Stimulated activated naive B cell treated with anti-CD40 and anti-IgM and Interleukin-4, amounts not matched to agents 10 μg/mL and 1 μg/mL and 100 μg/mL, for 72 hours (primary cell): Measurements from ENCODE around the gene MRPS31.

Source experiments
- ATAC-seq, 2 donors: fragments of 150-1000 bp; cut with Tn5 transposase; replicated peaks; 2 replicates each; pipeline ENCODE4 v1.10.0; 2021; ENCODE audit warnings: moderate library complexity in 1 of 2
- DNase-seq: peaks from one replicate; pipeline ENCODE4 v3.0.0; 2021
- H3K27ac Mint-ChIP-seq: one replicate; pipeline ENCODE4 v1.8.0; 2022; ENCODE audit warnings: mild to moderate bottlenecking, mixed read lengths
- H3K27me3 Mint-ChIP-seq, 2 donors: one replicate each; pipeline ENCODE4 v1.8.0; 2022; ENCODE audit warnings: mixed read lengths in 2 of 2
- H3K36me3 Mint-ChIP-seq, 2 donors: one replicate each; pipeline ENCODE4 v1.8.0; 2022; ENCODE audit warnings: mixed read lengths in 2 of 2, mild to moderate bottlenecking in 1 of 2
- H3K4me1 Mint-ChIP-seq, 2 donors: one replicate each; pipeline ENCODE4 v1.8.0; 2022; ENCODE audit warnings: mixed read lengths in 2 of 2, mild to moderate bottlenecking in 1 of 2
- H3K4me3 Mint-ChIP-seq, 2 donors: one replicate each; pipeline ENCODE4 v1.8.0; 2022; ENCODE audit warnings: mild to moderate bottlenecking in 2 of 2, mixed read lengths in 2 of 2, moderate library complexity in 1 of 2
- H3K9me3 Mint-ChIP-seq, 2 donors: one replicate each; pipeline ENCODE4 v1.8.0; 2022; ENCODE audit warnings: mixed read lengths in 2 of 2, mild to moderate bottlenecking in 1 of 2

The MRPS31 gene

DNA sequence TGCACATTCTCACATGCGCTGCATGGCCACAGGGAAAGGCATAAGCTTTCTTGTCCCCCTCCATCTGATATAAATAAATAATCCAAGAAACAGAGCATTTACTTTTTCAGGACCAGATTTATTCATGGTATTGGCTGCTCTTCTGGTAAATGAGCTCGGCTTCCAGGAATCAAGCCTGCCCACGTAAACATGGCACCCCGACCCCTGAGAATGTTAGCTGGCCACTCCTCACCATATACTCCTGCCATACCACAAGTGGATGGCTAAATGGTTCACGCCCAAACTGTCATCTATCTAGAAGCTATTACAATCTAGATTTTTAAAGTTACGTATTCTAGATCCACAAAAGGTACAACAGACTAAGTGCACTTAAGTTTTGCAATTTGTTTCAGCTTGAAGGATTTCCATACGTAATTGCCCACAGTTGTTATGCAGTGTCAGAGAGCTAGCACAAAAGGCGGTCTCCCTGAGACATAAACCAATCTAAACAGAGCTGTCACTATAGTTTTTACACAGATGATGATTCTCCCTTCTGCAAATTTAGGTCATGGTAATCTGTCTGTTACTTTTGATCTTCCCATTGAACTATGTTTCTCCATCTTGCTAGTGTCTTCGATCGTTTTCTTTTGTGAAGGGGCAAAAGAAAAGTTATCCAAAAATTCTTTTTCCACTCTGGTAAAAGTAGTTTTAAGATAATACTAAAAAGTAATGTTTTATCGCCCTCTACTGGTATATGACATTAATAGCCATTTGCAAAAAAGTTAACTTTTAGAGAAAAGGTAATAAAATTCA lies 88.3 kb downstream of the MRPS31 start:
- H3K36me3 Mint-ChIP-seq, result no peaks in the 10 kb centered on the region
- DNase-seq (no peak), ATAC-seq (peak; percentile 58 to 78)
- H3K4me3 Mint-ChIP-seq, result peak overlapping the region in 1 of 2 donors; percentile 57
- peaks cover 17 to 20% of the 10 kb centered on the region in 2 donors for H3K4me1 Mint-ChIP-seq
- H3K27me3 Mint-ChIP-seq, result no peaks in the 10 kb centered on the region
- H3K9me3 Mint-ChIP-seq, result no peaks in the 10 kb centered on the region
- no peak overlapping the region for H3K27ac Mint-ChIP-seq

DNA sequence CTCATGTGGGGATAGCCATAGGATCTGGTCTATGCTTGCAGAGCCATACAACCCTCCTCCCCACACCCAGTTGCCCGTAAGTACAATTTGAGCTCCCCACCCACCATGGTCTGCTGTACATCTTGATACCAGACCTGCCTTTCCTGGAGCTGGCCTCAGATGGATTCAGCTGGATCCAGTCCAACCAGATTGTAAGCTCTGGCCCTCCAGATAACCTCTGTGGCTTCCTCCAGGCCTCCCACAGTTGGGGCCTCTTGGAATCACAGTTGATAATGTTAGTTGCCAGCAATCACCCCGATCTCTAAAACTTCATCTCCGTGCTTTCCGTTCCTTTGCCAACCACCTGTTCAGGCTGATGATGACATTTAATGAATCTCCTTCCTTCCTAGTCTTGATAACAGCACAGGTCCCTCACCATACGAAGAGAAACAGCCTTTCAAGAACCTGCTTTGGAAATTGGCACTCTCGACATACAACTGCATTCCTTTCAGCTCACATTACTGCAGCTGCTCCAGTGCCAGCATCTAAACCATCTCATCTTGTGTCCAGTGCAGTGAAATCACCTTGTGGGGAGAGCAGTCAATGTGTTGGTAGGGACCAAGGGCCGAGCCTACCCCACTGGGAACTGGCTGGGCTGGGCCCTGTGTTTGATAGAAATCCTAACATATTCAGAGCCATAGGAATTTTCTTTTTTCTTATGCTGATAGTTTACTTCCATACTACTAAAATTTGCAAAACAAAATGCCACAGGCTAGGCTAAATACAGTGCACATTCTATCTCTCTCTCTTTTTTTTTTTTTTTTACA lies 89.4 kb downstream of the MRPS31 start:
- ATAC-seq (no peak), DNase-seq (no peak)
- Mint-ChIP-seq H3K4me3 (peak overlapping the region in 1 of 2 donors; percentile 13), H3K27me3 (no peaks in the 10 kb centered on the region), H3K9me3 (no peaks in the 10 kb centered on the region), H3K27ac (no peak overlapping the region), H3K36me3 (no peaks in the 10 kb centered on the region), H3K4me1 (peaks cover 17 to 20% of the 10 kb centered on the region in 2 donors)

DNA sequence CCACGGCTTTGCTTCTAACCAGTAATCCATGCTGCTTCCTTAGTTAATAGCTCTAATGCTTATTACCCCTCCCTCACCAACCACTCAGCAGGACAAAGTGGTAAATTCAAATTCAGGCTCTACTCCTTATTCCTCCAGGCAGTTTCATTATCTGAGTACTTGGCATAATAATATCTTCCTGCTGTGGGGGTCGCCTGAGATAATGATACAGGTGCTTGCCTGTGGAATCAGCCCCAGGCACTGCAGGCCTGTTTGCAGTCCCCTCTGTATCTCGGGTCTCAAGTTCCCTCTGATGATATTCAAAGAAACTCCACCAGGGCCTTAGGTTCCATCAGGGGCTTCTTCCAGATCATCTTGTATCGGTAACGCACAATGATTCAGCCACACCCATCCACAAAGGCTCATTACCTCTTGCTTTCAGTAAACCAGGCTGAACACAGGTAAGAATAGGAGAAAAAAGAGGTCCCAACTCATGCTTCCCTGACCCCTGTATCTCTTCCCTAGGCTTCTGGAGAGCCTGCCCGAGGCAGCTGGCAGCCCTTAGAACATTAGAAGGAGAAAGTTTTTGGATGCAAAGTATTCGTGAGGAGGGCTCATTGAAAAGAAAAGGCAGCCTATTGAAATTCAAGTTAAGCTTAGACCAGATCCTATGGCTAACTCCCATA lies 90.2 kb downstream of the MRPS31 start:
- Mint-ChIP-seq H3K4me1 (peaks cover 17 to 20% of the 10 kb centered on the region in 2 donors), H3K27me3 (no peaks in the 10 kb centered on the region), H3K27ac (peak overlapping the region; percentile 5), H3K36me3 (no peaks in the 10 kb centered on the region), H3K4me3 (no peak overlapping the region), H3K9me3 (no peaks in the 10 kb centered on the region)
- no peak for ATAC-seq
- no peak for DNase-seq

DNA sequence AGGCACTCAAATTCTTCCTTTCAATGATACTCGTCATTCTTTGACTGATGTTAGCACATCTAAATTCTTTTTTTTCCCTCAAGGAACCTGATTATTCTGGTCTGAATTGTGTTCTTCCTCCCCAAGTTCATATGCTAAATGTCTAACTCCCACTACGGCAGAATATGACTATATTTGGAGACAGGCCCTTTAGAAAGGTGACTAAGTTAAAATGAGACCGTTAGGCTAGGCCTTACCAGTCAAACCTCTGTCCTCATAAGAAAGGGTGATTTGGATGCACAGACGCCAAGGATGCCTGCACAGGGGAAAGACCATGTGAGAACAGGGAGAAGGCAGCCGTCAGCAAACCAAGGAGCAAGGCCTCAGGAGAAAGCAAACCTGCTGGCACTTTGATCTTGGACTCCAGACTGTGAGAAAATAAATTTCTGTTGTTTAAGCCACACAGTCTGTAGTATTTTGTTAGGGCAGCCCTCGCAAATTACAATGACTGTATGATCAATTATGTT lies 91.5 kb downstream of the MRPS31 start:
- no peak overlapping the region for H3K4me3 Mint-ChIP-seq
- no peaks in the 10 kb centered on the region for H3K27me3 Mint-ChIP-seq
- no peaks in the 10 kb centered on the region for H3K9me3 Mint-ChIP-seq
- H3K36me3 Mint-ChIP-seq, result no peaks in the 10 kb centered on the region
- no peak for DNase-seq
- peaks cover 17 to 20% of the 10 kb centered on the region in 2 donors for H3K4me1 Mint-ChIP-seq
- ATAC-seq, result no peak
- no peak overlapping the region for H3K27ac Mint-ChIP-seq
